ENCODE measurements around the gene ZNF775.

DNA sequence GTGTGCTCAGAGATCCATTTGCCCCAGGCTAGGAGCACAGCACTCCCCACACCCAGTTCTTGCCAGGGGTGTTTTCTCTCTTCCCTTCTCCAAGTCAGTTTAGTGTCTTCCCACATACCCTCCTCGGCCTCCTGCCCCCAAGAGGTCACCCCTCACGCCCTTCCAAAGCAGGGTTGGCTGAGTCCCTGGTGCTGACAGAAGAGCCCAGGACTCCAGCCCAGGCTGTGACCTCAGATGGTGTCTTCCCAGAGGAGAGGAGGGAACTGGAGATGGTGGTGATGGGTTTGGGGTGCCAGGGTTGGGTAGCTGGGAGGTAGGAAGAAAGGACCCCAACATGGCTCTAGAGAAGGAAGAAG is 19.8 kb downstream of the ZNF775 start:
- TF ChIP-seq, protein P1, sequence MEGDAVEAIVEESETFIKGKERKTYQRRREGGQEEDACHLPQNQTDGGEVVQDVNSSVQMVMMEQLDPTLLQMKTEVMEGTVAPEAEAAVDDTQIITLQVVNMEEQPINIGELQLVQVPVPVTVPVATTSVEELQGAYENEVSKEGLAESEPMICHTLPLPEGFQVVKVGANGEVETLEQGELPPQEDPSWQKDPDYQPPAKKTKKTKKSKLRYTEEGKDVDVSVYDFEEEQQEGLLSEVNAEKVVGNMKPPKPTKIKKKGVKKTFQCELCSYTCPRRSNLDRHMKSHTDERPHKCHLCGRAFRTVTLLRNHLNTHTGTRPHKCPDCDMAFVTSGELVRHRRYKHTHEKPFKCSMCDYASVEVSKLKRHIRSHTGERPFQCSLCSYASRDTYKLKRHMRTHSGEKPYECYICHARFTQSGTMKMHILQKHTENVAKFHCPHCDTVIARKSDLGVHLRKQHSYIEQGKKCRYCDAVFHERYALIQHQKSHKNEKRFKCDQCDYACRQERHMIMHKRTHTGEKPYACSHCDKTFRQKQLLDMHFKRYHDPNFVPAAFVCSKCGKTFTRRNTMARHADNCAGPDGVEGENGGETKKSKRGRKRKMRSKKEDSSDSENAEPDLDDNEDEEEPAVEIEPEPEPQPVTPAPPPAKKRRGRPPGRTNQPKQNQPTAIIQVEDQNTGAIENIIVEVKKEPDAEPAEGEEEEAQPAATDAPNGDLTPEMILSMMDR (IDR thresholded peaks at IDR 0.05; ENCODE audit: insufficient read depth, low read length) = no peak
- TF ChIP-seq, protein P2, sequence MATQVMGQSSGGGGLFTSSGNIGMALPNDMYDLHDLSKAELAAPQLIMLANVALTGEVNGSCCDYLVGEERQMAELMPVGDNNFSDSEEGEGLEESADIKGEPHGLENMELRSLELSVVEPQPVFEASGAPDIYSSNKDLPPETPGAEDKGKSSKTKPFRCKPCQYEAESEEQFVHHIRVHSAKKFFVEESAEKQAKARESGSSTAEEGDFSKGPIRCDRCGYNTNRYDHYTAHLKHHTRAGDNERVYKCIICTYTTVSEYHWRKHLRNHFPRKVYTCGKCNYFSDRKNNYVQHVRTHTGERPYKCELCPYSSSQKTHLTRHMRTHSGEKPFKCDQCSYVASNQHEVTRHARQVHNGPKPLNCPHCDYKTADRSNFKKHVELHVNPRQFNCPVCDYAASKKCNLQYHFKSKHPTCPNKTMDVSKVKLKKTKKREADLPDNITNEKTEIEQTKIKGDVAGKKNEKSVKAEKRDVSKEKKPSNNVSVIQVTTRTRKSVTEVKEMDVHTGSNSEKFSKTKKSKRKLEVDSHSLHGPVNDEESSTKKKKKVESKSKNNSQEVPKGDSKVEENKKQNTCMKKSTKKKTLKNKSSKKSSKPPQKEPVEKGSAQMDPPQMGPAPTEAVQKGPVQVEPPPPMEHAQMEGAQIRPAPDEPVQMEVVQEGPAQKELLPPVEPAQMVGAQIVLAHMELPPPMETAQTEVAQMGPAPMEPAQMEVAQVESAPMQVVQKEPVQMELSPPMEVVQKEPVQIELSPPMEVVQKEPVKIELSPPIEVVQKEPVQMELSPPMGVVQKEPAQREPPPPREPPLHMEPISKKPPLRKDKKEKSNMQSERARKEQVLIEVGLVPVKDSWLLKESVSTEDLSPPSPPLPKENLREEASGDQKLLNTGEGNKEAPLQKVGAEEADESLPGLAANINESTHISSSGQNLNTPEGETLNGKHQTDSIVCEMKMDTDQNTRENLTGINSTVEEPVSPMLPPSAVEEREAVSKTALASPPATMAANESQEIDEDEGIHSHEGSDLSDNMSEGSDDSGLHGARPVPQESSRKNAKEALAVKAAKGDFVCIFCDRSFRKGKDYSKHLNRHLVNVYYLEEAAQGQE (IDR thresholded peaks at IDR 0.05; ENCODE audit: insufficient replicate concordance, low read depth) = no peak

Data from HL-60 (cell line).